ENCODE measurements around the gene P2RX4.
"Not testable (repeated sequence)": the region's sequence is repeated elsewhere in the genome, so short reads cannot be mapped to it uniquely, and the experiment has no call there.

The P2RX4 gene

GRCh38 chr12:121245951-121246350, 36.0 kb downstream of the P2RX4 start:
- no peak for DNase-seq

GRCh38 chr12:121246893-121247557, 37.1 kb downstream of the P2RX4 start:
- no peak for DNase-seq

- DNase-seq, result no peak
Observed at GRCh38 chr12:121248622-121249021, 38.7 kb downstream of the P2RX4 start.

- DNase-seq, result no peak
Observed at GRCh38 chr12:121250359-121250758, 40.4 kb downstream of the P2RX4 start.

GRCh38 chr12:121251838-121252237, 41.9 kb downstream of the P2RX4 start:
- no peak for DNase-seq

- no peak for DNase-seq
Observed at GRCh38 chr12:121252712-121253345, 42.9 kb downstream of the P2RX4 start.

GRCh38 chr12:121253638-121254335, 43.9 kb downstream of the P2RX4 start:
- DNase-seq, result no peak

GRCh38 chr12:121255433-121255832, 45.5 kb downstream of the P2RX4 start:
- no peak for DNase-seq

- DNase-seq, result not testable (repeated sequence)
Observed at GRCh38 chr12:121257704-121258449, 47.9 kb downstream of the P2RX4 start.

- DNase-seq, result no peak
Observed at GRCh38 chr12:121259074-121259473, 49.1 kb downstream of the P2RX4 start.

- no peak for DNase-seq
Observed at GRCh38 chr12:121260091-121260490, 50.2 kb downstream of the P2RX4 start.

GRCh38 chr12:121261398-121261797, 51.5 kb downstream of the P2RX4 start:
- no peak for DNase-seq

- DNase-seq, result no peak
Observed at GRCh38 chr12:121263206-121263935, 53.4 kb downstream of the P2RX4 start.

- DNase-seq, result no peak
Observed at GRCh38 chr12:121264135-121264534, 54.2 kb downstream of the P2RX4 start.

GRCh38 chr12:121264951-121265515, 55.1 kb downstream of the P2RX4 start:
- no peak for DNase-seq

GRCh38 chr12:121267822-121268221, 57.9 kb downstream of the P2RX4 start:
- DNase-seq, result no peak

GRCh38 chr12:121273364-121273896, 63.5 kb downstream of the P2RX4 start:
- no peak for DNase-seq

GRCh38 chr12:121274036-121274763, 64.3 kb downstream of the P2RX4 start:
- DNase-seq, result no peak

GRCh38 chr12:121277374-121277759, 67.4 kb downstream of the P2RX4 start:
- no peak for DNase-seq

GRCh38 chr12:121278169-121279070, 68.5 kb downstream of the P2RX4 start:
- no peak for DNase-seq

GRCh38 chr12:121279071-121279375, 69.1 kb downstream of the P2RX4 start:
- DNase-seq, result no peak
